ENCODE data around the gene IL6R.

Gene IL6R

GRCh38 chr1:154427173-154428139 lies 22.3 kb downstream of the IL6R start:
- no peak for DNase-seq

- no peak for DNase-seq
These were observed 24.0 kb downstream of the IL6R start for GRCh38 chr1:154429118-154429517.

- DNase-seq = no peak
These were observed 24.9 kb downstream of the IL6R start for GRCh38 chr1:154429841-154430611.

- no peak for DNase-seq
These were observed 25.8 kb downstream of the IL6R start for GRCh38 chr1:154430903-154431302.

- peak in 1 of 4 experiments; percentile 26 for DNase-seq
These were observed 26.6 kb downstream of the IL6R start for GRCh38 chr1:154431586-154432373.

- peak in 1 of 4 experiments; percentile 27 for DNase-seq
These were observed 28.1 kb downstream of the IL6R start for GRCh38 chr1:154433161-154433764.

GRCh38 chr1:154434346-154435085 lies 29.4 kb downstream of the IL6R start:
- DNase-seq = no peak

GRCh38 chr1:154435599-154436200 lies 30.6 kb downstream of the IL6R start:
- no peak for DNase-seq

- no peak for DNase-seq
These were observed 31.3 kb downstream of the IL6R start for GRCh38 chr1:154436433-154436832.

- DNase-seq = no peak
These were observed 35.1 kb downstream of the IL6R start for GRCh38 chr1:154440036-154440804.

GRCh38 chr1:154441241-154441888 lies 36.2 kb downstream of the IL6R start:
- DNase-seq = no peak

- DNase-seq = no peak
These were observed 37.0 kb downstream of the IL6R start for GRCh38 chr1:154442006-154442740.

- DNase-seq = no peak
These were observed 38.3 kb downstream of the IL6R start for GRCh38 chr1:154443274-154444013.

- DNase-seq = no peak
These were observed 39.9 kb downstream of the IL6R start for GRCh38 chr1:154445040-154445472.

GRCh38 chr1:154446292-154446691 lies 41.1 kb downstream of the IL6R start:
- DNase-seq = no peak

- no peak for DNase-seq
These were observed 41.6 kb downstream of the IL6R start for GRCh38 chr1:154446789-154447188.

GRCh38 chr1:154448331-154448811 lies 43.2 kb downstream of the IL6R start:
- no peak for DNase-seq

GRCh38 chr1:154453161-154453560 lies 48.0 kb downstream of the IL6R start:
- DNase-seq = no peak
